Ramos (cell line): ENCODE results near the gene RNASE8.
"Not testable (repeated sequence)": the region's sequence is repeated elsewhere in the genome, so short reads cannot be mapped to it uniquely, and the experiment has no call there.

Experiments used
- in situ Hi-C: fragments of 300-500 bp; cut with MboI; formaldehyde crosslinking; loops from one replicate; pipeline ENCODE4 v1.14.3; 2022; ENCODE audit warnings: low sequenced_read_pairs; ENCODE audit not compliant: unreplicated experiment

Gene RNASE8

DNA sequence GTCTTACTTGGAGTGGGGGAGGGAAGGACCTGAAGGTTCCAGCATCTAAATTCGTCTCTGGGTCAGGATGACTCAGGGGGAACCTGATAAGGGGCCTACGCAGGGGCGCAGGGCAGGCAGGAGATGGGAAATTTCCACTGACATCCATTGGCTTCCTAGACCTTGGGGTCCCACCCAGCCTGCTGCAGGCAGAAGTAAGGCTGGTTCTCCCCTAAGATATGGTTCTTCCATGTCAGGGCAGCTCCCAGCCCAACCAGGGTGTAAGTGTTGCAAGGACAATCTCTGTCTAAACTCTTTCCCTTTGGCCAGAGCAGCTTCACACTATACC lies 30.7 kb upstream of the RNASE8 start:
- in situ Hi-C loops, result no loop called here

DNA sequence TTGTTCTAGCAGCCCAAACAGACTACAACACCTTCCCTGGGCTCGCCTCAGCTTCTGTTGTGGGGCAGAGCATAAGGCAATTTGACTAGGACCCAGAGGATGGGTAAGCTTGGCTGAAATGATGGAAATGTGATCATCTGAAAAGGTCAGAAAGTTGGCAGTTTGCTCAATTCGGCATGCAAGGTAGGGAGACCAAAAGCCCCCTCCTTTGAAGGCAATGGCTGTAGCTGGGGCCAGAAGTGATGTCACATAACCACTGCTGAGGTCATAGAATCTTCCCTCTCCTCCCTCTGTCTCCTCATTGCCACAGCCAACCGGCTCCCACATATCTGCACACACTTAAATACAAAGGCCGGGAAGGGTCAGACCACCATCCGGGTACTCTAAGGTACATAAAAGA lies 27.7 kb upstream of the RNASE8 start, which contains the start of gene TPPP2:
Gene TPPP2 (plus strand): TSS at position 301 of the 400 bp plus-strand sequence. CDS start 365 bp downstream, outside the sequence.
- in situ Hi-C loops, result no loop called here

DNA sequence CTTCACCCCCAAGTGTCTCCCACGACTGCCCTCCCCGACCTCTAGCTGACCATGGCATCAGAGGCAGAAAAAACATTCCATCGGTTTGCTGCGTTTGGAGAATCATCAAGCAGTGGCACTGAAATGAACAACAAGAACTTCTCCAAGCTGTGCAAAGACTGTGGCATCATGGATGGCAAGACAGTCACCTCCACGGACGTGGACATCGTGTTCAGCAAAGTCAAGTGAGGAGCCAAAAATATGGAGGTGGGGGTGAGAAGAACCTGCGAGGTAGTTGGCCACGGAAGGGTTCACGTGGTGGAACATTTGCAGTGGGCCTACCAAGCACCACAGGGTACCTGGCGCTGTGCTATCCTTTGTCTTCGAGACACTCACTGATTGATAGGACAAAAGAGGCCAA lies 27.1 kb upstream of the RNASE8 start:
- in situ Hi-C loops, result no loop called here

DNA sequence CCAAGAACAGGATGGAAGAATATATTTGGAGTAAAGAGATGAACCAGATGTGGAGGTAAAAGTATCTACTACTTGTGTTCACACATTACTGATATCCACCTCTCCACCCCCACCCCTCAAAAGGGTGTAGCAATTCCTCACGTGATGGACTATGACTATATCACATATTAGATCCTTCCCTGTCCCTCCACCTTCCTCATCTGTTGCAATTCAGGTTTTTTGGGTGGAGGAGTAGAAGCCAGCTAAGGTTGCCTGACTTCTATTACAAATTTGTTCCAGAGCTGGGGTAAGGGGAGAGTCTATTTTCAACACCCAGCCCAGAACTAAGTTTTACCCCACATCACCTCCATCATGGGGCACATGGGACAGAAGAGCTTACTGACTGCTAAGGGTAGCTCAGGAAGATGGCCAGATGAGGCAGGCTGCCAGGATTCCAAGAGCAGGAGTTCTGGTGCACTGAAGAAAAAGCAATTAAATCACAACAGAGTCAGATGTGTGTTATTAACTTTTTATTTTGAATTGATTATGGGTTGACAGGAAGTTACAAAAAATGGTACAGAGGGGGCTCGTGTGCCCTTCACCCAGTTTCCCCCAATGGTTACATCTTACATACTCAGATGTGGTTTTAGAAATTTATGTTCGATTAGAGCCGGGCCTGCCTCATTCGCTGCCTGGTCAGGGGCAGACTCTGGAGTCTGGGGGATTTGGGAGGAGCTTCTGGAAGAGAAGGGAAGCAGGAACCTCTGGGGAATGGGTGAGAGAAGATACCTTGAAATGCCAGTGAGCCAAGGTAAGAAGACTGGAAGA lies 25.1 kb upstream of the RNASE8 start:
- in situ Hi-C loops, result no loop called here

DNA sequence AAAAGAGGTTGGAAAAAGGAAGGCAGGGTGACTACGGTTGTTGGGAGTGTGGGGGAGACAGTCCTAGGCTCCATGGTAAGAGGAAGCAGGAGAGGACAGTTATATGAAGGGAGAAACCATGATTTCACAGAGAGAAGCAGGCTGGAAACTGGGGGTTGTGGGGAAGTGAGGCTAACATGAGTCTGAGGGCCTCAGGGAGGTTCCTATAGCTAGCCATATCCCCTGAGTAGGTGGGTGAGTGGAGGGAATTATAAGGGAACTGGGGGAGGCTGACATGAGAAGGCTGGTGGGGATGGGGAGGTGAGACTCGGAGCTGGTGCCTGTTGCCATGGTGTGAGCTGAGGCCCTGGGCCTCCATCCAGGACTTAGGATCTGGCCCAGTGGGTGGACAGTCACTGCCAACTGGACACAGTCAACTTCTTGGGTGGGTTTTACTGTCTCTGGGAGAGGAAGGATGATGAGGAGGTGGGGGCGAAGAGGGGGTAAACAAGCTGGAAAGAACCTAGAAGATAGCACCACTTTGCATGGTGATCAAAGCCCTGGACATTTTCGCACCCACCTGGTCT lies 24.4 kb upstream of the RNASE8 start:
- in situ Hi-C loops, result no loop called here

DNA sequence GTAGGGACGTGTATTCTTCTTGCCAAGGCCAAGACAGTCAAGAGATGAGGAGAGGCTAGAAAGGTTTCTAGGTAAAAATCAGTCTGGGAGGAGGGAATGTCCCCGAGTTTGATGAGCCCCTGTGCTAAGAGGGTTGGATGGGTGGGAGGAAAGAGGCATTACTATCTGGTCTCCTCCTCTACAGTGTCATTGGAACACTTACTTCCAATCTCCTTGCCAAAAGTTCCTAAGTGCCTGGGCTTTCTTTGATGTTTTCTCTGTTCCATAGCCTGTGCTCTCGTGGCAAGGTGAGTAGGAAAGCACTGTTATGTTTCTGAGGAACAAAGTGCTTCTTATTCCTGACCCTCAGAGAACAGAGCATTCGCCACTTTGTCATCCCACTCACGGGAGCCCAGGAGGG lies 22.9 kb upstream of the RNASE8 start, which contains the start of gene RNASE13:
Gene RNASE13 (minus strand): TSS at position 101 of the 400 bp plus-strand sequence. CDS start 519 bp downstream, outside the sequence.
- in situ Hi-C loops, result no loop called here

DNA sequence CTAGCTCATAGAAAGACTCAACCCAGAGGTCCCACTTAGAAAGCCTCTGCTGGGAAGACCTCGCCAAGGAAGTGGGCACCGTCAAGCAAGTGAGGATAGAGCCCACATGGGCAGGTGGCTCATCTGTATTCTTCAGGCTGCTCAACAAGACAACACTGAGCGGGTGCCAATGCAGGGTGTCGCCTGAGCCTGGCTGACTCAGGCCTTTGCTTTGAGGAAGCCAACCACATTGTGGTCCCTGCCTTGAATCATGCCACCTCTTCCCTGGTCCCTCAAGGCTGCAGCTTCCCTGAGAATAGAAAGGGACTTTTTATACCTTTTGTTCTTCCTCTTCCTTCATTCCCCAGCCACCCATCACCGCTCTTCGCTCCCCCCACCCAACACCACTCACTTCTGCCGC lies 20.9 kb upstream of the RNASE8 start:
- in situ Hi-C loops, result no loop called here

DNA sequence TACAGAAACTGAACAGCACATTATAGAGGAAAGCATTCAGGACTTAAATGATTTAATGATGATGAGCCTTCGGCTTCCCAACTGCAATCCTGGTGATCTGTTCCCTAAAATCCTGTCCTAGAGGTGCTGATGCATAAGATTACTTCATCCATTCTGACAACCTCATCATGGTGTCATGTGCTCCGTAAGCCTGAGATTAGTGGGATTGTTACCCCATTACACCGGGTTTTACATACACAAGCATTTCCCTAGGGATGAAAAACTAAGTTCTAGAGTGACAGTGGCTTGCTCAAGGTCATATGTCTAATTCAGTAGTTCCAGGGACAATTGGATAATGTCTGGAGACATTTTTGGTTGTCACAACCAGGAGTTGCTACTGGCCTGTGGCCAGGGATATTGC lies 20.5 kb upstream of the RNASE8 start:
- in situ Hi-C loops, result no loop called here

DNA sequence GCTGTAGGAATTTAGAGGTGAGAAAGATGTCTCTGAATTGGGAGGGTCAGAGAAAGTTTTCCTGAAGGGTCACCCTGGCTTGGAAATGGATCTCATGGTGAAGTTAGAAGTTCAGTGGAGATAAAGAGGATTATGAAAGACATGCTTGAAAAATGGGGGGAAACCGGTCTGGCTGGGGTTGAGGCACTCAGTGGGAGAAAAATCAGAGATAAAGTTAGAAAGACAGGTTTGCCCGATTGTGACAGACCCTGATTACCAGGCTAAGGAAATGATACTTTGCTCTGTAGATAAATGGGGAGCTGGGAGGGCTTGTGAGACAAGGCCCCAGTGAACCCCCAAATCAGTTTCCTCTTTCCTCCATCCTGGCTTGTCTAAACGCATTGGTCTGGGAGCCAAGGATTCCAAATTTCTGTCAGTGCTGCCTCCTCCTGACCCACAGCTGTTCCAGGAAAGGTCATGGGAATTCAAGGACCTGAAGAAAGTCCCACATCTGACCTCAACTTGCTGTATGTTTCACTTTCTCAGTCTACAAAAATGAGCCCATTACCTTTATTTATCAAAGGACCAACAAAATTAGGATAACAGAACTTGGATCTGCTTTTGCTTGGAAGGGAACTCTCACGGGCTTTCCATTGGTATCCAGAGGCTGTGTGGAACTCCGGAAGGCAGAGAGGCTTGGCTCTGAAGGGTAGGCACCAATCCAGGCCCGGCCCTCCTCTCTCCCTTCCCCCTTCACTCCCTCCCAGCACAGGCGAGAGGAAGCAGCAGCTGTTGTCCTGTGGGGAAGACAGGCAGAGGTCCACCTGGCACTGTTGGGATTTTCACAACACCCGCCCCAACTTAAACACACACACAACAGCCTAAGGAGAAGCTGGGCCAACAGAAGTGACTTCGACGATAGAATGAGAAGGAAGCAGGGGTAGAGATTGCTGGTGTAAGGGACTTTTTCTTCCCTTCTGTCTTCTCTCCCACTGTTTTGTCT lies 18.9 kb upstream of the RNASE8 start:
- in situ Hi-C loops, result no loop called here

DNA sequence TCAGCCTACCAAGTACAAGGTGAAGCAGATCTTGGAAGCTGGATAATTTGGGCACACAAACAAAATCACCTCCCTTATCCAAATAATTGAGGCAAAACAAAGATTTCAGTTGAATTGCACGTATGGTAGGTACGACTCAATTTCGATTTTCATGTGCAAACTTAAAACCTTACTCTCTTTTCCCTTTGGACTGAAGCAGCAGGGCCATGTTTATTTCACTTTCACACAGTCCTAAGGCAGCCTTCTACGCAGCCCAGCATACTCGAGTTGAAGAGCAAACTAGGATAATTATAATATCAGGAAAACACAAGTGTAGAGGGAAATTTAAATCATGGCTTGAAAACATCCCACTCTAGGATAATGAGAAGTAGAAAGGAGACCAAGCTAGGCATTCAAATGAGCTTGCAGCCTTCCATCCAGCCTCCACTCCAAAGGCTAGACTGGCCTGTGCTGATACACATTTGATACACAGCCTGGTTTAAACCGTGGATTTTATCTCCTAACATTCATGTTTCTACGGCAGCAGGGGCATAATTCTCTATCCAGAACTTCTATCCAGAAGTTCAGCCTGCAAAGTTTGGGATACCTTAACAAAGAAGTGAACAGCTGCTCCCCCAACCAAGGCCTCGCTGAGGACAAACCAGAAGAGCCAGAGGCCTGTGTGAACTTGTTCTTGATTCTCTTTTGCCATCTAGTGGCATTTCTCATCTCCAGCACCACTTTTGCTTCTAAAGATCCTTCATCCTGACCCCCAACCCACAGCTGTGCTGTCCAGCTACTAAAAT lies 17.8 kb upstream of the RNASE8 start:
- in situ Hi-C loops, result no loop called here

DNA sequence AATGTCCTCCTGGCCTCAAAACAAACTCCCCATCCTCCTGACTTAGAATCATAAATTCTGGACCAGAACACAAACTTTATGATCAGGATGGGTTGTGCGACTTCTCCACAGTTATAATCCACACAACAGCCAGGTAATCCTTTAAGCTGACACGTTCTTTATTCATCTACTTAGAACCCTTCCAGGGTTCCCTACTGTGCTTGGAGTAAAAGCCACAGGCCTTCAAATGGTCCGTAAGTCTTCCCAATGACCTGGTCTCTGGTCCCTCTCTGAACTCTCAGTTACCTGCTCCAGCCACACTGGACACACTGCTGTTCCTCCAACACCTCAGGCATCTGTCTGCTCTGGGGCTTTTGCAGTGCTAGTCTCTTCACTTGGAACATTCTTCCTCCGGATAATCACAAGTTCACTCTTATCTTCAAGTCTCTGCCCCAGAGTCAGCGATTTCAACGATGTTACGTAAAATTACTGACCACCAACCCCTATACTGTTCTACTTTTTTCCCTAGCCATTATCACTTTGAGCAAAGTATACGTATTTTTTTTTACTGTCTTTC lies 17.2 kb upstream of the RNASE8 start:
- in situ Hi-C loops, result no loop called here

DNA sequence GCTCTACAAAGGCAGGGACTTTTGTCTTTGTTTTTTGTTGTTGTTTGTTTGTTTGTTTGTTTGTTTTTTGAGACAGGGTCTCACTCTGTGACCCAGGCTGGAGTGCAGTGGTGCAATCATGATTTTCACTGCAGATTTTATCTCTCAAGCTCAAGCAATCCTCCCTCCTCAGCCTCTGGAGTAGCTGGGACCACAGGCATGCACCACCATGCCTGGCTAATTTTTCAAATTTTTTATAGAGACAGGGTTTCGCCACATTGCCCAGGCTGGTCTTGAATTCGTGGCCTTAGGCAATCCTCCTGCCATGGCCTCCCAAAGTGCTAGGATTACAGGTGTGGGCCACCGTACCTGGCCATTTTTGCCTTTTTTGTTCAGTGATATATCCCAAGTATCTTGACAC lies 16.7 kb upstream of the RNASE8 start:
- in situ Hi-C loops, result not testable (repeated sequence)

DNA sequence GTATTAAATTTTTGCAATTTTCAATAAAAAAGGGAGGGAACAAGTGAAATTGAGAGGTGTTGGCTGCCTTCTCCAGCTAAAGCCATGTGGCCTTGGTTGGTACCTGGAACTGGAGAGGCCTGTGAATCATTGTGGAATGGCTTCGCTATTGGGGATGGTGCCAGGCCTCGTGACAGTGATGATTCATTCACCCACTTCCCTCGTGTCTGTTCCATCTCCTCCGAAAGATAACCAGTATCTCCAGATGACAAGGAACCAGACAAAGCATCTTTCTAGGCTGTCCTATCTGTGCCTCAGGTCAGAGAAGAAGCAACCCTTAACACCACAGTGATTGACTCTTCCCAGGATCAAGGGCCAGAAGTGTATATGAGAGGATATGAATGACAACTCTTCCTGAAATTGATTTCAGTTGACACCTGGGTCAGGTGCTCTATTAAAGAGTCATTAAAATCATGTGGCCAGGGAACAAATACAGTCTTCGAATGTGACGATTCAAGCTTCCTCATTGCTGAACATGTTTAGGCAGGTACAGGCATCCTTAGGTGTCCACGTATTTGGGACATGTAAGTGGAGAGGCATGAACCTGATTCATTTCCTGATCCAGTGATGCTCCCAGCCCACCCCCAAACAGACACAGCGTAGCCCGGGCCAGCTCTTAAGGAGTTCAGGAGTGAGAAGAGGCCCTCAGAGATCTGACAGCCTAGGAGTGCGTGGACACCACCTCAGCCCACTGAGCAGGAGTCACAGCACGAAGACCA lies 15.8 kb upstream of the RNASE8 start, which contains the start of gene RNASE7:
Gene RNASE7 (plus strand): TSS at position 687 of the 758 bp plus-strand sequence. CDS start 631 bp downstream, outside the sequence.
- in situ Hi-C loops, result no loop called here

DNA sequence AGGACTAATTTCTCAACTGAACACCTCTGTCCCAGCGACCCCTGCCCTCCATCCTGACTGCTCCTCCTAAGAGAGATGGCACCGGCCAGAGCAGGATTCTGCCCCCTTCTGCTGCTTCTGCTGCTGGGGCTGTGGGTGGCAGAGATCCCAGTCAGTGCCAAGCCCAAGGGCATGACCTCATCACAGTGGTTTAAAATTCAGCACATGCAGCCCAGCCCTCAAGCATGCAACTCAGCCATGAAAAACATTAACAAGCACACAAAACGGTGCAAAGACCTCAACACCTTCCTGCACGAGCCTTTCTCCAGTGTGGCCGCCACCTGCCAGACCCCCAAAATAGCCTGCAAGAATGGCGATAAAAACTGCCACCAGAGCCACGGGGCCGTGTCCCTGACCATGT lies 14.7 kb upstream of the RNASE8 start:
- in situ Hi-C loops, result no loop called here

DNA sequence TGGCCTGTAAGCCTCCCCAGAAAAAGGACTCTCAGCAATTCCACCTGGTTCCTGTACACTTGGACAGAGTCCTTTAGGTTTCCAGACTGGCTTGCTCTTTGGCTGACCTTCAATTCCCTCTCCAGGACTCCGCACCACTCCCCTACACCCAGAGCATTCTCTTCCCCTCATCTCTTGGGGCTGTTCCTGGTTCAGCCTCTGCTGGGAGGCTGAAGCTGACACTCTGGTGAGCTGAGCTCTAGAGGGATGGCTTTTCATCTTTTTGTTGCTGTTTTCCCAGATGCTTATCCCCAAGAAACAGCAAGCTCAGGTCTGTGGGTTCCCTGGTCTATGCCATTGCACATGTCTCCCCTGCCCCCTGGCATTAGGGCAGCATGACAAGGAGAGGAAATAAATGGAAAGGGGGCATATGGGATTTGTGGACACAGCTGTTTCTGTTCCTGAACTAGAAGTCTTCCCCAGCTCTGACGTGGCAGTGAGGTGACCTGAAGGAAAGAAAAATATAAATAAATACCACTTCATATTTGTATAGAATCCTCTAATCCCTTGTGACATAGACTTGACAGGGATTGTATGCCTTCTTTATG lies 14.1 kb upstream of the RNASE8 start:
- in situ Hi-C loops, result no loop called here

DNA sequence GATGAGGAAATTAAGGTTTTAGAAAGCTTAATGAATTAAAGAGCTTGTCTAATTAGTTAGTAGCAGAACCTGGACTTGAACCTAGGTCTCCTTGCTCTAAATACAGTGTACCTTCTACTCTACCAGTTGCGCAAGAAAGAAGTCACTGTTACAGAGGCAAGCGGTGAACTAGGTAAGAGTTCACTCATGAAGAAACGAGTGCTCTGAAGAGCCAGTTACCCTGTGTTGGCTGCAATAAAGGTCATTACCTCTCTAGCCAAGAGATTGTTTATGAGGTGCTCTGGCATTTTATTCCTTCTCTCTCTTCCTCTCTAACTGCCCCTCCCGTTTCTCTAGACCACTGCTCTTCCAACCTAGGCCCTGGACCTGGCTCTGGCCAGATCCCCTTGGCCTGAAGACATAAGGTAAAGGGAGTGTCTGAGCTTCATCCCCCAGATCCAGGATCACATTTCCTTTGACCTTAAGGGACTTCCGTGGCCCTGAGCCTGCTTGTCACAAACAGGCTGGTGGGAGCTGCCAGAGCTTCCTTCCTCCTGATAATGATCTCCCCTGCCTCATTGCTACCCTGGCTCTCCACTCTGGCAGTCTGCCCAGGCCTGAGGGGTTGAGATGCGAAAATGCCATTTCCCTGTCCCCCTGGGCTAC lies 13.5 kb upstream of the RNASE8 start:
- in situ Hi-C loops, result no loop called here

DNA sequence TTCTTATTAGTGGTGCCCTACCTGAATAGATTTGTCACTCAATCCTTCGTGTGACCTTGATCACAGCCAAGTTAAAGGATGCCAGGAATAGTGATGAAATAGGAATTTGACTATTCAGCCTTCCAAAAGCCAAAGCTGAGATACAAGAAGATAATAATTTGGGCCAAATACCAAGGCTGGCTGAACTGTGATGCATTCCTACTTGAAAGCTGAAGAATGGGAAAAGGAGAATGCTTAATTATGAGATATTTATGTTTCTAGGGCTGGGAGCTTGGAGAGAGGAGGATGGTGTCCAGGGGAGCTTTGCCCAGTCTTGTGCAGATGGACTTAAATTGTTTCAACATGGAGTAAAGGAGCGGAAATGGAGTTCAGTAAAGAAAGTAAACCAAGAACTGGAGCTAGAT lies 10.2 kb upstream of the RNASE8 start:
- in situ Hi-C loops, result no loop called here

DNA sequence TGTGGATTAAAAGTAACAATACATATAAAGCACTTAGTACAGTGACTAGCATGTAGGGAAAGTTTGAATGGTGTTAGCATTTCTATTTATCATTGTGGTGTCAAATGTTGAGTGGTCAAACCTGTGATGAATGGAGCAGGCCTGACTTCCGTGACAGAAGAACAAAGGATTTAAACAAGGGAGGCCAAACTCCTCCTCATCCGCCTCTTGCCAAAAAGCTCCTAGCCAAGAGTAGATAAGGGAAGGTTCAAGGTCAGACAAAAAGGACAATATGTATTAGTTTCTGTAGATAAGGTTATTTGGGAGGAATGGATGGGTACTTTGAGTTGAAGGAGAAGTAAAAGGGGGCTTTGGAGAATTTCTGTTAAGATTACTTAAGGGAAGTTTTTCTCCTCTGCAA lies 9.0 kb upstream of the RNASE8 start:
- in situ Hi-C loops, result no loop called here
